Endothelial cell of umbilical vein (primary cell): ENCODE results near the gene THOP1.

Experiments
- CTCF ChIP-seq, 2 donors: IDR thresholded peaks; 1 replicate in 1 of 2; 2 replicates in 1 of 2; pipeline ENCODE4 v1.5.1; 2011; ENCODE audit warnings: low read length in 2 of 2, mild to moderate bottlenecking in 2 of 2, moderate library complexity in 2 of 2, control low read depth in 1 of 2, inconsistent platforms in 1 of 2, low read depth in 1 of 2; ENCODE audit not compliant: insufficient read depth in 1 of 2; ENCODE audit errors: extremely low read depth in 1 of 2
- EZH2 ChIP-seq: IDR thresholded peaks from 2 replicates; pipeline ENCODE4 v1.6.1; 2012; ENCODE audit warnings: borderline replicate concordance, low read depth, mild to moderate bottlenecking, moderate library complexity, low read length, inconsistent platforms; ENCODE audit not compliant: severe bottlenecking
- FOS ChIP-seq: IDR thresholded peaks from 2 replicates; pipeline ENCODE4 v1.6.1; 2011; ENCODE audit warnings: mild to moderate bottlenecking, low read length, moderate library complexity, borderline replicate concordance; ENCODE audit not compliant: insufficient read depth
- MAX ChIP-seq: IDR thresholded peaks from 2 replicates; pipeline ENCODE4 v1.6.1; 2011; ENCODE audit not compliant: insufficient read depth, insufficient read length
- MYC ChIP-seq: IDR thresholded peaks from one replicate; pipeline ENCODE4 v1.6.1; 2011; ENCODE audit warnings: mild to moderate bottlenecking, low read depth, low read length
- POLR2A ChIP-seq: IDR thresholded peaks from 2 replicates; pipeline ENCODE4 v1.6.1; 2012; ENCODE audit warnings: low read depth, mild to moderate bottlenecking, control low read depth, low read length
- POLR2AphosphoS5 ChIP-seq: IDR thresholded peaks from 2 replicates; pipeline ENCODE4 v1.6.1; 2012; ENCODE audit warnings: low read depth, mild to moderate bottlenecking, control low read depth, low read length, moderate library complexity; ENCODE audit not compliant: insufficient read depth

- TF ChIP-seq CTCF (IDR thresholded peaks at IDR 0.05; ENCODE audit: extremely low read depth in 1 of 2, insufficient read depth in 1 of 2, low read depth in 1 of 2, low read length in 2 of 2) (no peak), POLR2A (no peak), MAX (no peak), POLR2AphosphoS5 (no peak), EZH2 (no peak), FOS (no peak), MYC (no peak)
These were observed 42.7 kb downstream of the THOP1 start for GRCh38 chr19:2827840-2828489.
